Measurements from ENCODE around the gene GPR108.

Gene GPR108

DNA sequence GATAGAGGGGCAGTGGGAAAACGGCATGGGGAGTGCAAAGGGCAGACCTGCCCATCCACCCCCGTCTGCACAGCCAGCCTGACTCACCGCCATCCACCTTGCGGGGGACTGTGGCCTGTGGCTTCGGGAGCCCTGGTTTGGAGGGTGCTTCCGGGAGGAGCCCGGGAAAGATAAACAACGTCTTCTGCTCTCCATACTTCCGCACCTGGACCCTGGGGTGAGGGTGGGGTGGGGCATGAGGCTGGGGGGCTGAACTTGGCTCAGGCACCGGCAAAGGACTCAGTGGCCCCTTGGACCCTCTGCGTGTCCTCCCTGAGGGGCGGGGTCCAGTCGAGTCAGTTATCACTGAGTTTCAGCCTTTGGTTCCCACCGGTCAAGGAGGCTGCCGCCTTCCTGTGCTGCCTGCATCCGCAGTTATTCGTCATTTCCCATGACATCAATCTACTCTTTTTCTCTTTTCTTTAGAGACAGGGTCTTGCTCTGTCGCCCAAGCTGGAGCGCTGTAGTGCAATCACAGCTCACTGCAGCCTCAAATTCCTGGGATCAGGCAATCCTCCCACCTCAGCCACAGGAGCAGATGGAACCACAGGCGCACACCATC is 3.2 kb downstream of the GPR108 start:
- no peaks in the 10 kb centered on the region for H3K9me3 ChIP-seq (ENCODE audit: control insufficient read depth, low read length)
- peaks cover 21% of the 10 kb centered on the region for H3K4me1 ChIP-seq (ENCODE audit: control insufficient read depth, insufficient read depth, low read length)
- peaks cover 18% of the 10 kb centered on the region for H3K36me3 ChIP-seq (ENCODE audit: control insufficient read depth, insufficient read depth, low read length, severe bottlenecking)
- H3K9ac ChIP-seq (ENCODE audit: low read length), result no peak overlapping the region
- H3K4me3 ChIP-seq (ENCODE audit: low read length), result no peak overlapping the region
- DNase-seq (ENCODE audit: low read depth), result no peak
- no peaks in the 10 kb centered on the region for H3K27me3 ChIP-seq (replicated peaks; ENCODE audit: control insufficient read depth, insufficient read depth, low read length)

DNA sequence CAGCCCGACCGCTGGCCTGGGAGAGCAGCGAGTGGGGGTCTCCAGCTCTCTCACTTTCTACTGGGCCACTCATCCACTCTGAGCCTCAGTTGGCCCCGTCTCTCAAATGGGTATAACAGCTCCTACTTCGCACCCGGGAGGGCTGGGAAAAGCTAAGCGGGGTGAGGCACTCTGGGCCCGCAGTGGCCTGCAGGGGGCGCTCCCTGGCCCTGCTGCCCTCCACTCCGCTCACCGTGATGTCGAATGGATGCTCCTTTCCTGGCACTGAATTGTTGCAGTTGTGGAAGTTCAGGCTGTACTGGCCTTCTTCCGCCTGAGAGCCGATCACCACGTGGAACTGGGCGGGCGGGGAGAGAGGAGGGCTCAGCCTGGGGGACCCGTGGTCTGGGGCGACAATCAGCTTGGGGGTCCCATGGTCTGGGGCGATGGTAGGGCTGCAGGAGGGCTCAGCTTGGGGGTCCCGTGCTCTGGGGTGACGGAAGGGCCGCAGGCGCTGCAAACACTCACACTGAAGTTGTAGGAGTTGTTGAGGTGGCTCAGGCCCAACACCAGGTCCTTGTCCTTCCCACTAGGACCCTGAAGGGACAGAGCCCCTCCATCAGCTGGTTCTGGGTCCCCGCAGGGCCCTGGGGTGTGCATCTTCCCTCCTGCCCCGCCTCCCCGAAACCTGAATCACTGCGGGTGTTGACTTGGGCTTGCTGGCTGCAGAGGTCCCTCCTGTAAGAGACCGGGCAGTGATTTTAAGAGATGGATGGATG is 3.9 kb downstream of the GPR108 start:
- DNase-seq (ENCODE audit: low read depth), result no peak
- H3K4me3 ChIP-seq (ENCODE audit: low read length), result no peak overlapping the region
- H3K4me1 ChIP-seq (ENCODE audit: control insufficient read depth, insufficient read depth, low read length), result peaks cover 14% of the 10 kb centered on the region
- no peaks in the 10 kb centered on the region for H3K27me3 ChIP-seq (replicated peaks; ENCODE audit: control insufficient read depth, insufficient read depth, low read length)
- H3K36me3 ChIP-seq (ENCODE audit: control insufficient read depth, insufficient read depth, low read length, severe bottlenecking), result peaks cover 18% of the 10 kb centered on the region
- H3K9me3 ChIP-seq (ENCODE audit: control insufficient read depth, low read length), result no peaks in the 10 kb centered on the region
- no peak overlapping the region for H3K9ac ChIP-seq (ENCODE audit: low read length)

DNA sequence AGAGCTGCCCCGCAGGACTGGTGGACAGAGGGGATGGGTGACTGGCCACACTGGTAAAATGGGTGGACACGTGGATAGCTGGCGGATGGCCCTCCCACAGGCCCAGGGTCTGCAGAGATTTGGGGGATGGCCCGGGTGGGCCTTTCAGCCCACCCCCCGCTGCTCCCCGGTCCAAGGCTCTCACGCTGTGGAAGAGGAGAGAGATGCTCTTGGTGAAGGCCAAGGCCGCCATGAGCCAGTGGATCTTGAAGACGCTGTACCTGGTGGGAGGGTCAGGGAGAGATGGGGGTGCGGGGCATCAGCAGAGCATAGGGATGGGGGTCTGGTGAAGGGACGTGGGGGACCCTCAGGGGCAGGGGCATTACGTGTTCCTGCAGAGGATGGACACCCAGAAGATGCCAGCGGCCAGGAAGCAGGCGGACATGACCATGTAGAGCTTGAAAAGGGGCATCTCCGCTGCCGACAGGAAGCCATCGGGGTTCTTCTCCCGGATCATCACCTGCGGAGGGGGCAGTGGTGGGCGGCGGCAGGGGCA is 4.5 kb downstream of the GPR108 start:
- peaks cover 18% of the 10 kb centered on the region for H3K36me3 ChIP-seq (ENCODE audit: control insufficient read depth, insufficient read depth, low read length, severe bottlenecking)
- DNase-seq (ENCODE audit: low read depth), result no peak
- no peak overlapping the region for H3K4me3 ChIP-seq (ENCODE audit: low read length)
- no peaks in the 10 kb centered on the region for H3K9me3 ChIP-seq (ENCODE audit: control insufficient read depth, low read length)
- no peaks in the 10 kb centered on the region for H3K27me3 ChIP-seq (replicated peaks; ENCODE audit: control insufficient read depth, insufficient read depth, low read length)
- H3K4me1 ChIP-seq (ENCODE audit: control insufficient read depth, insufficient read depth, low read length), result peaks cover 8% of the 10 kb centered on the region
- H3K9ac ChIP-seq (ENCODE audit: low read length), result no peak overlapping the region

DNA sequence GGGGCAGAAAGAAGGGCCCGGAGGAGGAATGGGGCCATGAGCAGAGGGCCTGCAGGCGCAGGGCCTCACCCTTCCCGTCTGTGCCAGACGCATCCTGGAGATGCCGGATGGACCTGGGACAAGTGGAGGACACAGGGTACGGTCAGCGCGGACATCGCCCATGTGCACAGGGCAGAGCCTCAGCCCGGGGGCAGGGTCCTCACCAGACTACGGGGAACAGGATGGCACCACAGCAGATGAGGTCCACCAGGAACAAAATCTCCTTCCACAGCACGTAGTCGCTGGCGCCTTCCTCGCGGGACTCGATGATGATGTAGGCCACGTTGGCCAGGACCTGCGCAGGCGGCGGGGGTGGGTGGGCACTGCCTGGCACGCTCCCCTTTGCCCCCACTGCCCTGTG is 5.6 kb downstream of the GPR108 start:
- H3K9me3 ChIP-seq (ENCODE audit: control insufficient read depth, low read length), result peaks cover 2% of the 10 kb centered on the region
- no peaks in the 10 kb centered on the region for H3K27me3 ChIP-seq (replicated peaks; ENCODE audit: control insufficient read depth, insufficient read depth, low read length)
- peaks cover 18% of the 10 kb centered on the region for H3K36me3 ChIP-seq (ENCODE audit: control insufficient read depth, insufficient read depth, low read length, severe bottlenecking)
- no peak overlapping the region for H3K9ac ChIP-seq (ENCODE audit: low read length)
- peaks cover 7% of the 10 kb centered on the region for H3K4me1 ChIP-seq (ENCODE audit: control insufficient read depth, insufficient read depth, low read length)
- no peak for DNase-seq (ENCODE audit: low read depth)
- no peak overlapping the region for H3K4me3 ChIP-seq (ENCODE audit: low read length)

DNA sequence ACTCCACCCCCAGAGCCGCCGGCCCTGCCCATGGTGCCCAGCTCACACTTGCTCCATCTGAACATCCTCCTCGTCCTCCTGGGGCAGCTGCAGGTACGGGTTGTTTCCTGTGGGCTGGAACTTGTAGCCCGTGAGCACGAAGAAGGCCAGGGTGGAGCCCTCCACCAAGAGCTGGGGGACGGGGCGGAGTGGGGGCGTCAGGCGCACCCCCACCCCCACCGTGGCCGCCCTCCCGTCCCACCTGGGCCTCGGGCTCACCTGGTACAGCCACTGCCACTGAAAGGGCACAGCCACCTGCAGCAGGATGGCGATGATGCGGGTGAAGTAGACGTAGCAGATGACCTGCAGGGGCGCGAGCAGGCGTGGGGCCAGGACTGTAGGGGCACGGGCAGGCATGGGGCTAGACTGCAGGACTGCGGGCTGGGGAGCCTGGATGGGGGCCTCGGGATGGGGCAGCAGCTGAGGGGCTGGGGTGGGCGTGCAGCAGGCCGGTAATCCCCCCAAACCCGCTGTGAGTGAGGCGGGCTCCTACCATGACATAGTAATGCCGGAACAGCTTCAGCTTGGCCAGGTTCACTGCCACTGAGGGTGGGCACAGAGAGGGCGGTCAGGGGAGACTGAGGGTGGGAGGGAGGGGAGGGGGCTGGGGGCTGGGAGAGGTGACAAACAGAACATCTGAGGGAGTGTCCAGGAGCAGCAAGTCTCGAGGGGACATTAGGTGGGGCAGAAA is 6.3 kb downstream of the GPR108 start:
- Histone ChIP-seq H3K4me3 (ENCODE audit: low read length) (no peak overlapping the region), H3K36me3 (ENCODE audit: control insufficient read depth, insufficient read depth, low read length, severe bottlenecking) (peaks cover 18% of the 10 kb centered on the region), H3K9me3 (ENCODE audit: control insufficient read depth, low read length) (peaks cover 2% of the 10 kb centered on the region), H3K9ac (ENCODE audit: low read length) (no peak overlapping the region), H3K27me3 (replicated peaks; ENCODE audit: control insufficient read depth, insufficient read depth, low read length) (no peaks in the 10 kb centered on the region), H3K4me1 (ENCODE audit: control insufficient read depth, insufficient read depth, low read length) (peaks cover 7% of the 10 kb centered on the region)
- DNase-seq (ENCODE audit: low read depth), result no peak

DNA sequence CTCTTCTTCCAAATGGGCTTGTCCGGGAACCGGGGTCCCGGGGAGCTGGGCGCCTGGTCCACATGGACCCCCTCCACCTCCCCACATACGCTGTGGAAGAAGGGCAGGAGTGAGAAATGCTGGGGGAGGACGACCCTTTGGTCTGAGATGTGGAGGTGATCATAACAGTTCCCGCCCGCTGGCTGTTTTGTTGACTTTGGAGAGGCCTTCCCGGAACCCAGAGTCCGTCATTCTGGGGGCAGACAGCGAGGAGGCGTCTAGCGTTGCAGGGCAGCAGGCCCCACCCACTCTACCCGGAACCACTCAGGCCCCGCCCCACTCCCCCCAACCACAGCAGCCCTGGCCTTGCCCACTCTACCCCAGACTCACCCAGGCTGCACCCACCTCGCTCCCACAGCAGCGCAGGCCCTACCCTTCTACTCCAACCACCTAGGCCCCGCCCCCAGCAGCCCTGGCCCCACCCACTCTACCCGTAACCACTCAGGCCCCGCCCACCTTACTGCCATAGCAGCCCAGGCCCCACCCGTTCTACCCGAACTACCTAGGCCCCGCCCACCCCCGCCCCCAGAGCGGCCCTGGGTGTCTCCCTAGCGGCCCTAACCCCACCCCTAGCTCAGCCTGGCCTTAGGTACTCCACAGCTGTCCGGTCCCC is 7.1 kb downstream of the GPR108 start:
- Histone ChIP-seq H3K4me1 (ENCODE audit: control insufficient read depth, insufficient read depth, low read length) (no peaks in the 10 kb centered on the region), H3K9ac (ENCODE audit: low read length) (no peak overlapping the region), H3K36me3 (ENCODE audit: control insufficient read depth, insufficient read depth, low read length, severe bottlenecking) (peaks cover 16% of the 10 kb centered on the region), H3K27me3 (replicated peaks; ENCODE audit: control insufficient read depth, insufficient read depth, low read length) (no peaks in the 10 kb centered on the region), H3K4me3 (ENCODE audit: low read length) (no peak overlapping the region), H3K9me3 (ENCODE audit: control insufficient read depth, low read length) (peaks cover 2% of the 10 kb centered on the region)
- no peak for DNase-seq (ENCODE audit: low read depth)

DNA sequence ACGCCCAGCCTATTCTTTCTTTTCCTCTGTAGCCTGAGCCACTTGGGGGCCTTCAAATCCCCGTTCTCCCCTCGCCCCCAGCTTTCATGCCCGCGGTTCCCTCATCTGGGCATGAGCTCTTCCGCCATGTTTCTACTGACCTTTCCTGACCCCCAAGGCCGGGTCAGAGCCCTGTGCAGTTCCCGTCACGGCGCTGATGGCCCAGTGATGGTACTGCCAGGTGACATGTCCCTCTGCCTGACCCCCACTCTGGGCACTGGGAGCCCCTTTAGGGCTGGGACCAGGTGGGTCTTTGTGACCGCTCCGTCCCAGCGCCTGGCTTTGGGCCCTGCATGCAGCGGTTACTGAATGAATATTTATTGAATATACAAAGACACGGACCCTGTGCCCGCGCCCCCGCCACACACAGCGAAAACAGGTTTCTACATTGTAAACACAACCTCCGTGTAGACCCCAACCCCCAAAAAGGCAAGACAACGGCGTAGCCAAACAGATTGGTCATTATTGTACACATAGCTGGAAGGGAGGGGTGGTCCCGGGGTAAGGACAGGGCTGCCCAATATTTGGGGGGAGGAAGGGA is 7.7 kb downstream of the GPR108 start:
- H3K27me3 ChIP-seq (replicated peaks; ENCODE audit: control insufficient read depth, insufficient read depth, low read length), result no peaks in the 10 kb centered on the region
- peaks cover 11% of the 10 kb centered on the region for H3K36me3 ChIP-seq (ENCODE audit: control insufficient read depth, insufficient read depth, low read length, severe bottlenecking)
- H3K9me3 ChIP-seq (ENCODE audit: control insufficient read depth, low read length), result peaks cover 2% of the 10 kb centered on the region
- no peak for DNase-seq (ENCODE audit: low read depth)
- H3K9ac ChIP-seq (ENCODE audit: low read length), result no peak overlapping the region
- no peak overlapping the region for H3K4me3 ChIP-seq (ENCODE audit: low read length)
- no peaks in the 10 kb centered on the region for H3K4me1 ChIP-seq (ENCODE audit: control insufficient read depth, insufficient read depth, low read length)

DNA sequence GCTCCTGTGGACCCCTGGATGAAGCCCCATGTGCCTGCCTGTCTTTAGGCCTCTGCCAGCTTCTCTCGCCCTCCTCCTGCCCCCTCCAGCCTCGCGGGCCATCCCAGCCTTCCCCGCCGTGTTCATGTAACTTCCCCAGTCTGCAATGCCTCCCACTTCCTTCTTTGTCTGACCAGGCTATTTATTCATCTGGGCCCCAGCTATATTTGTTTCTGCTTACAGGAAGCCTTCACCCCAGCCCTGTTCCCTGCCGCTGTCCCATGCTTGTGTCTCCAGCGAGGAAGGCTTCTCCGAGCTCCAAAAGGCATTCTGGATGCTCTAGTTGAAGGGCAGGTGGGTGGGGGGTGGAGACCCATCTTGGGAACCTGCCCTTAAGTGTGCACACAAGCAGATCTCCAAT is 9.0 kb downstream of the GPR108 start:
- Histone ChIP-seq H3K36me3 (ENCODE audit: control insufficient read depth, insufficient read depth, low read length, severe bottlenecking) (peaks cover 11% of the 10 kb centered on the region), H3K9me3 (ENCODE audit: control insufficient read depth, low read length) (peaks cover 2% of the 10 kb centered on the region), H3K27me3 (replicated peaks; ENCODE audit: control insufficient read depth, insufficient read depth, low read length) (no peaks in the 10 kb centered on the region), H3K4me1 (ENCODE audit: control insufficient read depth, insufficient read depth, low read length) (peaks cover 6% of the 10 kb centered on the region), H3K4me3 (ENCODE audit: low read length) (no peak overlapping the region), H3K9ac (ENCODE audit: low read length) (no peak overlapping the region)
- DNase-seq (ENCODE audit: low read depth), result no peak

DNA sequence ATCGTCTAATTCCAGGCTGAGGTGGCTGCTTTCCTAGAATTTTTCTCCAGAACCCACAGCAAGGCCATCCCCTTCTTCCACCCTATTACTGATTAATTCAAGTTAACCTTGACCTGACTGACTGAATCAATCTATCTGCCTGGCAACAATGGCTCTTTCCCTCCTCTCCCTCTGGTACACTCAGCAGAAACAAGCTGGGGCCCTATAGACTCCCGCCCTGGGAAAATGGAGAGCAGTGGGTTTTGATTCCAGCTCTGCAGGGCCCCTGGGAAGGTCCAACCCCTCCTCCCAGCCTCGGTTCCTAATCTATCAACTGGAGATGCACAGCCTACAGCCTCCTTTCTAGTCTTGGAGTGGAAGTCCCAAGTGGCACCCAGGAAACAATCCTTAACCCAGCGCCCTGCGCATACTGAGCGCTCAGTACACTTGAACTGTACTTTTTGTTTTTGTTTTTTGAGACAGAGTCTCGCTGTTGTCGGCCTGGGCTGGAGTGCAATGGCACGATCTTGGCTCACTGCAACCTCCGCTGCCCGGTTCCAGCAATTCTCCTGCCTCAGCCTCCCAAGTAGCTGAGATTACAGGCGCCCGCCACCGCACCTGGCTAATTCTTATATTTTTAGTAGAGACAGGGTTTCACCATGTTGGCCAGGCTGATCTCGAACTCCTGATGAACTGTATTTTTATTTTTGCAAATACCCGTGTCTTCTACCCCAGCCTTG is 11.7 kb downstream of the GPR108 start:
- DNase-seq (ENCODE audit: low read depth), result no peak
- Histone ChIP-seq H3K9me3 (ENCODE audit: control insufficient read depth, low read length) (peaks cover 2% of the 10 kb centered on the region), H3K9ac (ENCODE audit: low read length) (no peak overlapping the region), H3K36me3 (ENCODE audit: control insufficient read depth, insufficient read depth, low read length, severe bottlenecking) (no peaks in the 10 kb centered on the region), H3K4me1 (ENCODE audit: control insufficient read depth, insufficient read depth, low read length) (peaks cover 32% of the 10 kb centered on the region), H3K4me3 (ENCODE audit: low read length) (no peak overlapping the region), H3K27me3 (replicated peaks; ENCODE audit: control insufficient read depth, insufficient read depth, low read length) (no peaks in the 10 kb centered on the region)

DNA sequence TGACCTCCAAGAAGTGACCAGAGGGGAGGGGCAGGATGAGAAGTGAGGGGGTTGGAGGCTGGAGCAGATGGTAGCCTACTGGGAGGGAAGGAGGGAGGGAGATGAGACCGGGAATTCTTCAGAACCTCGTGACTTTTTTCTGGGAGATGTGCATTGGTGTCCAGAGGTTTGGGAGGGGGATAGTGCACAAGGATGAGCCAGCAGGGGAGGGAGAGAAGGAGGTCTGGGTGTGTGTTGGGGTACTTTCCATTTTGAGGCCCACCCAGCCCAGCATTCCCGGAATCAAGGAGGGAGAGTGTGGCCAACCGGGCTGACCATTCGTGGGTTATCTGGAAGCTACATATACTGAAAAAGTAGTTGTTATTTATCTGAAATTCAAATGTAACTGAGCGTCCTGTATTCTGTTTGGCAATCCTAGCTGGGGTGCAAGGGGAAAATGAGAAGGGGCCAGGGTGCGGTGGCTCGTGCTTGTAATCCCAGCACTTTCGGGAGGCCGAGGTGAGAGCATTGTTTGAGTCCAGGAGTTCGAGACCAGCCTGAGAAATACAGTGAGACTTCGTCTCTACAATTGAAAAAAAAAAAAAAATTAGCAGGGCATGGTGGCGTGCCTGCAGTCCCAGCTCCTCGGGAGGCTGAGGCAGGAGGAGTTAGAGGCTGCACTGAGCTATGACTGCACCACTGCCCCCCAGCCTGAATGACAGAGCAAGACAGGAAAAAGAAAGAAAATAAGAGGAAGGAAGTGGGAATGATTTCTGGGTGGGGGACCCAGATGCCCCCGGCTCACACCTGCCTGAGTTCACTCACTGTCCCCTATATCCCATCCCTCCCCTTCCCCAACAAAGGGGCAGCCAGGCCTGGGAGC is 12.5 kb downstream of the GPR108 start:
- no peak overlapping the region for H3K9ac ChIP-seq (ENCODE audit: low read length)
- no peaks in the 10 kb centered on the region for H3K36me3 ChIP-seq (ENCODE audit: control insufficient read depth, insufficient read depth, low read length, severe bottlenecking)
- H3K4me3 ChIP-seq (ENCODE audit: low read length), result no peak overlapping the region
- no peaks in the 10 kb centered on the region for H3K27me3 ChIP-seq (replicated peaks; ENCODE audit: control insufficient read depth, insufficient read depth, low read length)
- H3K9me3 ChIP-seq (ENCODE audit: control insufficient read depth, low read length), result peaks cover 2% of the 10 kb centered on the region
- no peak for DNase-seq (ENCODE audit: low read depth)
- H3K4me1 ChIP-seq (ENCODE audit: control insufficient read depth, insufficient read depth, low read length), result peaks cover 37% of the 10 kb centered on the region
